NT2/D1 (cell line): Measurements from ENCODE around the gene PANK4.

ENCODE experiments used
- DNase-seq: peaks from one replicate; pipeline ENCODE4 v3.0.0-alpha.2; 2011; ENCODE audit warnings: low read depth, low spot score
- H3K27me3 ChIP-seq: 2 replicates; pipeline ENCODE4 v1.6.0; 2011; ENCODE audit warnings: mild to moderate bottlenecking; ENCODE audit not compliant: insufficient read length, insufficient read depth
- H3K36me3 ChIP-seq: 2 replicates; pipeline ENCODE4 v1.6.1; 2011; ENCODE audit warnings: mild to moderate bottlenecking, low read length, mixed read lengths; ENCODE audit not compliant: insufficient read depth, insufficient read length
- H3K4me1 ChIP-seq: 2 replicates; pipeline ENCODE4 v1.5.1; 2011; ENCODE audit not compliant: insufficient read depth, insufficient read length
- H3K4me3 ChIP-seq: 2 replicates; pipeline ENCODE4 v1.5.1; 2011; ENCODE audit warnings: low read depth; ENCODE audit not compliant: insufficient read length
- H3K9ac ChIP-seq: 2 replicates; pipeline ENCODE4 v1.6.0; 2011; ENCODE audit warnings: low read depth; ENCODE audit not compliant: insufficient read length
- H3K9me3 ChIP-seq: 2 replicates; pipeline ENCODE4 v1.5.1; 2011; ENCODE audit warnings: mild to moderate bottlenecking, low read length; ENCODE audit not compliant: insufficient read depth
- SUZ12 ChIP-seq: IDR thresholded peaks from 2 replicates; pipeline ENCODE4 v1.6.1; 2011; ENCODE audit not compliant: insufficient read length, insufficient read depth; ENCODE audit errors: extremely low read depth
- YY1 ChIP-seq: IDR thresholded peaks from 2 replicates; pipeline ENCODE4 v1.6.1; 2011; ENCODE audit not compliant: insufficient read length, insufficient read depth
- ZNF274 ChIP-seq: IDR thresholded peaks from 2 replicates; pipeline ENCODE4 v1.6.1; 2011; ENCODE audit warnings: mild to moderate bottlenecking, low read depth, low read length

Gene PANK4

GRCh38 chr1:2519729-2520128, 6.7 kb downstream of the PANK4 start:
- H3K36me3 ChIP-seq = peaks cover 74% of the 10 kb centered on the region
- TF ChIP-seq ZNF274 (no peak), YY1 (no peak), SUZ12 (no peak)
- H3K4me1 ChIP-seq = peaks cover 4% of the 10 kb centered on the region
- H3K9me3 ChIP-seq = no peaks in the 10 kb centered on the region
- no peaks in the 10 kb centered on the region for H3K27me3 ChIP-seq
- DNase-seq = no peak
- no peak overlapping the region for H3K4me3 ChIP-seq
- no peak overlapping the region for H3K9ac ChIP-seq

- Histone ChIP-seq H3K36me3 (peaks cover 78% of the 10 kb centered on the region), H3K27me3 (no peaks in the 10 kb centered on the region), H3K9ac (no peak overlapping the region), H3K9me3 (no peaks in the 10 kb centered on the region), H3K4me1 (peaks cover 3% of the 10 kb centered on the region), H3K4me3 (no peak overlapping the region)
- no peak for DNase-seq
- TF ChIP-seq YY1 (no peak), ZNF274 (no peak), SUZ12 (no peak)
These were observed 7.2 kb downstream of the PANK4 start for GRCh38 chr1:2519029-2519685.

GRCh38 chr1:2518528-2518927, 7.9 kb downstream of the PANK4 start:
- Histone ChIP-seq H3K36me3 (peaks cover 80% of the 10 kb centered on the region), H3K27me3 (no peaks in the 10 kb centered on the region), H3K9ac (no peak overlapping the region), H3K4me3 (no peak overlapping the region), H3K9me3 (no peaks in the 10 kb centered on the region), H3K4me1 (peaks cover 3% of the 10 kb centered on the region)
- TF ChIP-seq YY1 (no peak), ZNF274 (no peak), SUZ12 (no peak)
- no peak for DNase-seq

- Histone ChIP-seq H3K9ac (no peak overlapping the region), H3K9me3 (no peaks in the 10 kb centered on the region), H3K36me3 (peaks cover 84% of the 10 kb centered on the region), H3K4me3 (no peak overlapping the region), H3K27me3 (no peaks in the 10 kb centered on the region), H3K4me1 (peaks cover 3% of the 10 kb centered on the region)
- no peak for DNase-seq
- TF ChIP-seq YY1 (no peak), SUZ12 (no peak), ZNF274 (no peak)
These were observed 8.4 kb downstream of the PANK4 start for GRCh38 chr1:2517966-2518365.

GRCh38 chr1:2516946-2517345, 9.4 kb downstream of the PANK4 start:
- no peak for TF ChIP-seq YY1
- TF ChIP-seq SUZ12 = no peak
- DNase-seq = no peak
- no peak overlapping the region for H3K4me3 ChIP-seq
- H3K36me3 ChIP-seq = peaks cover 92% of the 10 kb centered on the region
- no peaks in the 10 kb centered on the region for H3K27me3 ChIP-seq
- peaks cover 3% of the 10 kb centered on the region for H3K4me1 ChIP-seq
- H3K9me3 ChIP-seq = no peaks in the 10 kb centered on the region
- no peak overlapping the region for H3K9ac ChIP-seq

- Histone ChIP-seq H3K4me1 (peaks cover 3% of the 10 kb centered on the region), H3K27me3 (no peaks in the 10 kb centered on the region), H3K9ac (no peak overlapping the region), H3K4me3 (no peak overlapping the region), H3K9me3 (no peaks in the 10 kb centered on the region), H3K36me3 (peaks cover 94% of the 10 kb centered on the region)
- TF ChIP-seq SUZ12 (no peak), ZNF274 (no peak), YY1 (no peak)
- no peak for DNase-seq
These were observed 10.3 kb downstream of the PANK4 start for GRCh38 chr1:2516124-2516523.

GRCh38 chr1:2515763-2516080, 10.7 kb downstream of the PANK4 start:
- H3K27me3 ChIP-seq = no peaks in the 10 kb centered on the region
- no peaks in the 10 kb centered on the region for H3K9me3 ChIP-seq
- H3K4me1 ChIP-seq = peaks cover 1% of the 10 kb centered on the region
- peaks cover 94% of the 10 kb centered on the region for H3K36me3 ChIP-seq
- TF ChIP-seq SUZ12 (no peak), ZNF274 (no peak), YY1 (no peak)
- H3K4me3 ChIP-seq = no peak overlapping the region
- no peak for DNase-seq
- no peak overlapping the region for H3K9ac ChIP-seq
